Type B pancreatic cell (in vitro differentiated cells): Measurements from ENCODE around the gene RHOB. TPM values are rescaled to one million over a fixed set of nuclear protein-coding genes. Genes with fewer than 3 reads are reported as not detected.

Experiments
- DNase-seq: peaks from one replicate; pipeline ENCODE4 v3.0.0; 2021; ENCODE audit warnings: mixed read lengths; ENCODE audit not compliant: unreplicated experiment; ENCODE audit errors: extremely low spot score
- H3K27ac Mint-ChIP-seq: 2 replicates; pipeline ENCODE4 v1.8.0; 2021; ENCODE audit warnings: mild to moderate bottlenecking, mixed read lengths
- H3K27me3 Mint-ChIP-seq: 2 replicates; pipeline ENCODE4 v1.8.0; 2021; ENCODE audit warnings: mixed read lengths
- H3K36me3 Mint-ChIP-seq: 2 replicates; pipeline ENCODE4 v1.8.0; 2021; ENCODE audit warnings: mixed read lengths
- H3K4me1 Mint-ChIP-seq: one replicate; pipeline ENCODE4 v1.8.0; 2021; ENCODE audit warnings: mixed read lengths; ENCODE audit not compliant: unreplicated experiment
- H3K4me3 Mint-ChIP-seq: 2 replicates; pipeline ENCODE4 v1.8.0; 2021; ENCODE audit warnings: mild to moderate bottlenecking, mixed read lengths
- H3K9me3 Mint-ChIP-seq: 2 replicates; pipeline ENCODE4 v1.8.0; 2021; ENCODE audit warnings: mixed read lengths
- total RNA-seq: library from RNA; stranded (reverse); gene quantifications from 2 replicates; pipeline ENCODE4 v1.2.1, GENCODE V29; 2021; ENCODE audit warnings: low replicate concordance
- TF ChIP-seq, protein P1 (sequence below): fragments of 200-600 bp; sonication (generic); conservative IDR thresholded peaks from 2 replicates; pipeline ENCODE4 v1.5.0; 2021; ENCODE audit warnings: antibody characterized with exemption, mild to moderate bottlenecking

The RHOB gene
- total RNA-seq, 1 donor from 2014 or later = 82.8 TPM

DNA sequence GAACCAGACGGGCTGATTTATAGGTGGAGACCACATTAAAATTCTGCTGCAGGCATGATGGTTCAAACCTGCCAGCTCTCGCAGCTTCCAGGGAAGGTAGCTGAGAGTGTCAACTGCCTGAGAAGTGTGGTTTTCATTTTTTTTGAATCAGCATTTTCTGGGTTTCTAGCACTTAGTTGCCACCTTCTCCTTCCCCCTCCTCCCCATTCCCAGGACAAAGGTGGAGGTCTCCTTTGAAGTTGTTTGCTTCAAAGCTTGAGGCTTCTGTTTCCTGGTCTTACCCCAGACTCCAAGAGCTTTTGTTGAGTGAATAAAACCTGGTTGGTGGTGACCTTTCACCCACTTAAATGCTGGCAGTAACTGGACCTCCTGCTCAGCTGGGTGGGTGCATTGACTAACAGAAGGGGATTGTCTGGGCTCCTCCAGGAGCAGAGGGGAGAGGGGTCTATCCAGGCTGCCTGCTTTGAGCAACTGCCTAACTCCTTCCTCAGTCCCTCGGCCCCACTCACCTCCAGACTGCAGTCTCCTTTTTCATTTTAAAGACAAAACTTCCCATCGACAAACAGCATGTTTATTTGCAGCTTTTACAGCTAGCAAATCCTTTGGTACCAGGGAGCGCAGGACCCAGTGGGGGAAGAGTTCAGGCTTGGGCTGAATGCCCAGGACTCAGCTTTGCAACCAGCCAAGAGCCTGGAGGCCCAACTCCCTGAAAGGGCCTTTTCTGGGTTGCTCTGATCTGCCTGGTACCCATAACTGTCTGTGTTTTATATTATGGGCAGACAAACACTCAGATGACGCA lies 3.5 kb downstream of the RHOB start:
- TF ChIP-seq, protein P1, sequence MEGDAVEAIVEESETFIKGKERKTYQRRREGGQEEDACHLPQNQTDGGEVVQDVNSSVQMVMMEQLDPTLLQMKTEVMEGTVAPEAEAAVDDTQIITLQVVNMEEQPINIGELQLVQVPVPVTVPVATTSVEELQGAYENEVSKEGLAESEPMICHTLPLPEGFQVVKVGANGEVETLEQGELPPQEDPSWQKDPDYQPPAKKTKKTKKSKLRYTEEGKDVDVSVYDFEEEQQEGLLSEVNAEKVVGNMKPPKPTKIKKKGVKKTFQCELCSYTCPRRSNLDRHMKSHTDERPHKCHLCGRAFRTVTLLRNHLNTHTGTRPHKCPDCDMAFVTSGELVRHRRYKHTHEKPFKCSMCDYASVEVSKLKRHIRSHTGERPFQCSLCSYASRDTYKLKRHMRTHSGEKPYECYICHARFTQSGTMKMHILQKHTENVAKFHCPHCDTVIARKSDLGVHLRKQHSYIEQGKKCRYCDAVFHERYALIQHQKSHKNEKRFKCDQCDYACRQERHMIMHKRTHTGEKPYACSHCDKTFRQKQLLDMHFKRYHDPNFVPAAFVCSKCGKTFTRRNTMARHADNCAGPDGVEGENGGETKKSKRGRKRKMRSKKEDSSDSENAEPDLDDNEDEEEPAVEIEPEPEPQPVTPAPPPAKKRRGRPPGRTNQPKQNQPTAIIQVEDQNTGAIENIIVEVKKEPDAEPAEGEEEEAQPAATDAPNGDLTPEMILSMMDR = no peak
- Mint-ChIP-seq H3K27ac (peak overlapping the region; percentile 78), H3K27me3 (peaks cover 3% of the 10 kb centered on the region), H3K4me3 (peak overlapping the region; percentile 87), H3K9me3 (no peaks in the 10 kb centered on the region), H3K36me3 (no peaks in the 10 kb centered on the region), H3K4me1 (peaks cover 20% of the 10 kb centered on the region)
- no peak for DNase-seq

DNA sequence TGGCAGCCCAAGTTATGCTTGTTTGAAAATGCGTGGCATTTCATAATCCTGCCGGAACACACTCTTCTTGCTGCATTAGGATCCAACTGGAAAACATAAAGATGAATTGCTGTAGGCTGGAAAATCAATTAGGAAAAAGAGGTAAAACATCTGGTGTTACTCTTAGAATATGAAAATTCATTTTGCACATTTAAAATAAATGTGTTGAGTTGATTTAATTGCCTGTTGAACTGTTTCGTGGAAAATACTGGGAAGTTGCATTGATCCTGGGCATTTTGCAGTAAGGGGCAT lies 4.1 kb downstream of the RHOB start:
- H3K9me3 Mint-ChIP-seq = no peaks in the 10 kb centered on the region
- peaks cover 20% of the 10 kb centered on the region for H3K4me1 Mint-ChIP-seq
- DNase-seq = no peak
- no peaks in the 10 kb centered on the region for H3K36me3 Mint-ChIP-seq
- H3K27ac Mint-ChIP-seq = peak overlapping the region; percentile 78
- TF ChIP-seq, protein P1 = no peak
- peak overlapping the region; percentile 87 for H3K4me3 Mint-ChIP-seq
- peaks cover 3% of the 10 kb centered on the region for H3K27me3 Mint-ChIP-seq

DNA sequence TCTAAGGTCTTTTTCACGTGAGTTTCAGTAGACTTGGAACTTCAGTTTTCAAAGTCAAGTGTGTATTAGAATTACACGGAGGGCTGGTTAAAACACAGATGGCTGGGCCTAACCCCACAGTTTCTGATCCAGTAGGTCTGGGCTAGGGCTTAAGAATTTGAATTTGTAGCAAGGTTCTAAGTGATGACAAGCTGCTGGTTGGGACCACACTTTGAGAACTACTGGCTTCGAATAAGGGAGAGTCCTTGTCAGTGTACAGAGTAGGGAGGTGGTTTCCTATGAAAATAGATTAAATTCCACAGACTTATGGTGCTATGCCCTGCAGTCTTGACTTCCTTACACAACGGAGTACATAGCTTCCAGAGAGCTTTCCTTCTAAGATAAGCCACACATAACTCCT lies 4.5 kb downstream of the RHOB start:
- Mint-ChIP-seq H3K4me1 (peaks cover 20% of the 10 kb centered on the region), H3K9me3 (no peaks in the 10 kb centered on the region), H3K36me3 (no peaks in the 10 kb centered on the region), H3K4me3 (peak overlapping the region; percentile 87), H3K27me3 (peaks cover 3% of the 10 kb centered on the region), H3K27ac (peak overlapping the region; percentile 78)
- no peak for DNase-seq
- TF ChIP-seq, protein P1 = no peak

DNA sequence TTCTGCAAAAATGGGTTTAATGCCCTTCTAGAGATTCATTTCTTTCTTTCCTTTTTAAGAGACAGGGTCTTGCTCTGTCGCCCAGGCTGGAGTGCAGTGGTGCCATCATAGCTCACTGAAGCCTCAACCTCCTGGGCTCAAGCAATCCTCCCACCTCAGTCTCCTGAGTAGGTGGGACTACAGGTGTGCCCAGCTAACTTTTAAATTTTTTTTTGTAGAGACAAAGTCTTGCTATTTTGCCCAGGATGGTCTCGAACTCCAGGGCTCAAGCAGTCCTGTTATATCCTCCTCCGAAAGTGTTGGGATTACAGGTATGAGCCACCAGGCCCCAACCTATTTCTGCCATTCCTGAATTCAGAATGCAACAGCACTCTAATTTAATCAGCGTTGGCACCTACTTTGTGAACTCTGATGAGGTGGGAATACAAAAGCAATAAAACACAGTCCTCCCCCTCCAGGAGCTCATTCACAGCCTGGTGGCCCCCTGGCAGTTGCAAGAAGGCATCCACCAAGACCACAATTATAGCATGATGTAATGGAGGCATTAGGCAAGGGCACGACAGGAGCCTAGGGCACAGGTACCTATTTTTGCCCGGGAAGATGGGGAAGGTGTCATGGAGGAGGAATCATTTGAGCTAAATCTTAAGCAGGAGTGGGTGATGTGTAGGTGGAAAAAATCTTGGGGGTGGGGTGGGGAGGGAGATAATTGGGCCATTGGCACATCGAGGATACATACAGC lies 5.1 kb downstream of the RHOB start:
- no peak overlapping the region for H3K27ac Mint-ChIP-seq
- H3K9me3 Mint-ChIP-seq = no peaks in the 10 kb centered on the region
- TF ChIP-seq, protein P1 = no peak
- DNase-seq = no peak
- H3K36me3 Mint-ChIP-seq = no peaks in the 10 kb centered on the region
- peaks cover 3% of the 10 kb centered on the region for H3K27me3 Mint-ChIP-seq
- no peak overlapping the region for H3K4me3 Mint-ChIP-seq
- H3K4me1 Mint-ChIP-seq = peaks cover 20% of the 10 kb centered on the region

DNA sequence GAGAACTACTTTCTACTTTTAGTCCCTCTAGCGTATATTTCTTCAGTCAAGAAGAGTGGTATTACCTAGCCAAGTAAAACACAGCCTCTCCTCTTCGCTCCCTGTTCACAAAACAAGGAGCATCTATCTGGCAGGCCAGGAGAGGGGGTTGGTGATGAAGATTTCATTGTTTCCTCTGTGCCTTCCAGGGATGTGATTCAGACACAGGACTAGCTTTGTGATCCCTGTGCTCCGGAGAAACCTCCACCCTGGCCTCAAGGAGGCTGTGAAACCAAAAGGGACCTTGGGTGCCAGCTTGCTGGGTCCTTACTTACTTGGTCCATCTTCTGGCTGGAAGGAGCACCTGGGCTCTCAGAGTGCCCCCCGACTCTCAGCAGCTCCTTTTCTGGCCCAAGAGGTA lies 5.7 kb downstream of the RHOB start:
- Mint-ChIP-seq H3K27me3 (peaks cover 3% of the 10 kb centered on the region), H3K9me3 (no peaks in the 10 kb centered on the region), H3K36me3 (no peaks in the 10 kb centered on the region), H3K4me1 (peaks cover 20% of the 10 kb centered on the region), H3K4me3 (no peak overlapping the region), H3K27ac (no peak overlapping the region)
- TF ChIP-seq, protein P1 = peak; percentile 27
- DNase-seq = no peak
